Liver (tissue), 3 donors: ENCODE data around the gene ZSWIM6.

ENCODE experiments used
- ATF3 ChIP-seq: IDR thresholded peaks from 2 replicates; pipeline ENCODE4 v1.6.1; 2016; ENCODE audit warnings: antibody characterized with exemption
- CTCF ChIP-seq: fragments of 150-350 bp; IDR thresholded peaks from 2 replicates; pipeline ENCODE4 v1.5.1; 2017; ENCODE audit warnings: improper control_type of control experiment, low read depth, low read length; ENCODE audit not compliant: missing input control
- FOXA1 ChIP-seq: IDR thresholded peaks from 2 replicates; pipeline ENCODE4 v1.6.1; 2016; ENCODE audit warnings: antibody characterized with exemption
- GABPA ChIP-seq, 2 donors: IDR thresholded peaks in 1 of 2; conservative IDR thresholded peaks in 1 of 2; 2 replicates each; pipeline ENCODE4 v1.6.1; 2016; ENCODE audit warnings: antibody characterized with exemption in 2 of 2, mild to moderate bottlenecking in 1 of 2, moderate library complexity in 1 of 2
- HNF4G ChIP-seq: IDR thresholded peaks from 2 replicates; pipeline ENCODE4 v1.6.1; 2016; ENCODE audit warnings: antibody characterized with exemption
- JUND ChIP-seq, 2 donors: IDR thresholded peaks; 2 replicates each; pipeline ENCODE4 v1.6.1; 2016; ENCODE audit warnings: antibody characterized with exemption in 2 of 2
- MAX ChIP-seq: IDR thresholded peaks from 2 replicates; pipeline ENCODE4 v1.6.1; 2016; ENCODE audit warnings: antibody characterized with exemption
- RAD21 ChIP-seq, 2 donors: IDR thresholded peaks; 2 replicates each; pipeline ENCODE4 v1.6.1; 2016; ENCODE audit warnings: antibody characterized with exemption in 2 of 2, mild to moderate bottlenecking in 2 of 2
- REST ChIP-seq: IDR thresholded peaks from 2 replicates; pipeline ENCODE4 v1.6.1; 2016; ENCODE audit warnings: antibody characterized with exemption, mild to moderate bottlenecking
- RXRA ChIP-seq, 2 donors: IDR thresholded peaks; 2 replicates each; pipeline ENCODE4 v1.6.1; 2017 to 2018; ENCODE audit warnings: antibody characterized with exemption in 2 of 2, mild to moderate bottlenecking in 1 of 2
- SP1 ChIP-seq: IDR thresholded peaks from 2 replicates; pipeline ENCODE4 v1.6.1; 2018; ENCODE audit warnings: antibody characterized with exemption, mild to moderate bottlenecking
- YY1 ChIP-seq: IDR thresholded peaks from 2 replicates; pipeline ENCODE4 v1.6.1; 2016; ENCODE audit warnings: antibody characterized with exemption, mild to moderate bottlenecking
- donor health status: healthy.
- donor health status: healthy.

GRCh38 chr5:61467766-61468482 is 135.9 kb downstream of the ZSWIM6 start:
- TF ChIP-seq CTCF (no peak), REST (no peak), GABPA (IDR thresholded peaks at IDR 0.05 in 1 of 2, conservative IDR thresholded peaks at IDR 0.05 in 1 of 2) (no peak), JUND (IDR thresholded peaks at IDR 0.05) (no peak), FOXA1 (no peak), YY1 (no peak), ATF3 (no peak), RAD21 (IDR thresholded peaks at IDR 0.05) (no peak), HNF4G (no peak), MAX (no peak), RXRA (IDR thresholded peaks at IDR 0.05) (no peak), SP1 (no peak)
